Testis (tissue), 3 donors: Measurements from ENCODE around the gene ADNP. TPM values are rescaled to one million over a fixed set of nuclear protein-coding genes. Genes with fewer than 3 reads are reported as not detected.

Experiments used
- DNase-seq: peaks from one replicate; pipeline ENCODE4 v3.0.0-alpha.2; 2019
- H3K27ac ChIP-seq, 2 donors: fragments of 200-600 bp; sonication (generic); one replicate each; pipeline ENCODE4 v1.5.1; 2019
- H3K27me3 ChIP-seq: fragments of 200-600 bp; sonication (generic); one replicate; pipeline ENCODE4 v1.5.1; 2019
- H3K36me3 ChIP-seq: fragments of 200-600 bp; sonication (generic); one replicate; pipeline ENCODE4 v1.5.1; 2017; ENCODE audit warnings: low read depth; ENCODE audit errors: missing control alignments
- H3K4me1 ChIP-seq: fragments of 200-600 bp; sonication (generic); one replicate; pipeline ENCODE4 v1.5.1; 2019
- H3K4me3 ChIP-seq, 2 donors: fragments of 200-600 bp; sonication (generic); one replicate each; pipeline ENCODE4 v1.5.1; 2017 to 2019
- H3K9me3 ChIP-seq: fragments of 200-600 bp; sonication (generic); one replicate; pipeline ENCODE4 v1.5.1; 2017
- CTCF ChIP-seq, 3 experiments: fragments of 450-650 bp in 2 of 3; fragments of 200-600 bp in 1 of 3; sonication (generic) in 1 of 3; IDR thresholded peaks; one replicate each; pipeline ENCODE4 v1.5.1; 2016 to 2019; ENCODE audit warnings: antibody characterized with exemption in 3 of 3, mild to moderate bottlenecking in 2 of 3, moderate library complexity in 1 of 3
- POLR2A ChIP-seq: fragments of 450-650 bp; IDR thresholded peaks from one replicate; pipeline ENCODE4 v1.6.1; 2017; ENCODE audit warnings: antibody characterized with exemption, mild to moderate bottlenecking, moderate library complexity
- WGBS, 2 donors: methylation state at CpG; one replicate each; pipeline ENCODE4 v1.1.5; 2018; 5-methylcytosine and 5-hydroxymethylcytosine counted together
- intact Hi-C: fragments of 100-400 bp; cut with DNase I; formaldehyde crosslinking; loops from one replicate; pipeline ENCODE4 v1.15.1; 2023; ENCODE audit warnings: low total_unique reads
- polyA plus RNA-seq: library from polyadenylated mRNA; stranded (reverse); fragments of 350-450 nt; fragmentation: Illumina TruSeq; extraction: RNeasy Lipid Tissue Mini Kit (QIAGEN cat#74804); gene quantifications from one replicate; pipeline ENCODE4 v1.2.3, GENCODE V29; 2014; ENCODE audit warnings: low read depth, low replicate concordance; ENCODE audit not compliant: insufficient read depth
- total RNA-seq, 2 donors: library from RNA; depleted of rRNA; stranded (reverse); fragments of >200 nt; gene quantifications; one replicate each; pipeline ENCODE4 v1.2.3, GENCODE V29; 2016

Gene ADNP
- total and polyA plus RNA-seq, 3 donors from 2014 or later: 83.5 to 110 (median 101) TPM

DNA sequence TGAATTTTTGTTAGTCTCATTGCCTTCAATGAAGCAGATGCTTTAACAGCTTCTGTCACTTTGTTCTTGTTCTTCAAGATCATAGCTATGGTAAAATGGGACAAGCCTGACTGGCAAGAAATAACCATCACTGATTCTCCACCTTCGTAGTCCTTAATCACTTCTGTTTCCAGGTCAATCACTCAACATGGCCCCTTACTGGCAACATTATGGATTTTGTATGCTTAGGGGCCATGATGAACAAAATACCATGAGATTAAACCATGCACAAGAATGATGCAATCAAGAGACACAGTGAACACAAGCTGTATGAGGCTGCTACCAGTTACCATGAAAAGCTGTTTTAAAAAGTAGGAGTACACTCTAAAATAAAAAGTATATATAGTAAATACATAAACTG, 32.8 kb downstream of the ADNP start:
- Histone ChIP-seq H3K27me3 (no peaks in the 10 kb centered on the region), H3K4me1 (peaks cover 4% of the 10 kb centered on the region), H3K36me3 (no peaks in the 10 kb centered on the region), H3K4me3 (no peak overlapping the region), H3K9me3 (no peaks in the 10 kb centered on the region), H3K27ac (no peak overlapping the region)
- 80 to 90% methylated on average over 1 of the region's 1 CpG for WGBS, 2 donors
- intact Hi-C loops: no loop called here
- TF ChIP-seq CTCF (IDR thresholded peaks at IDR 0.05) (no peak), POLR2A (no peak)
- no peak for DNase-seq

DNA sequence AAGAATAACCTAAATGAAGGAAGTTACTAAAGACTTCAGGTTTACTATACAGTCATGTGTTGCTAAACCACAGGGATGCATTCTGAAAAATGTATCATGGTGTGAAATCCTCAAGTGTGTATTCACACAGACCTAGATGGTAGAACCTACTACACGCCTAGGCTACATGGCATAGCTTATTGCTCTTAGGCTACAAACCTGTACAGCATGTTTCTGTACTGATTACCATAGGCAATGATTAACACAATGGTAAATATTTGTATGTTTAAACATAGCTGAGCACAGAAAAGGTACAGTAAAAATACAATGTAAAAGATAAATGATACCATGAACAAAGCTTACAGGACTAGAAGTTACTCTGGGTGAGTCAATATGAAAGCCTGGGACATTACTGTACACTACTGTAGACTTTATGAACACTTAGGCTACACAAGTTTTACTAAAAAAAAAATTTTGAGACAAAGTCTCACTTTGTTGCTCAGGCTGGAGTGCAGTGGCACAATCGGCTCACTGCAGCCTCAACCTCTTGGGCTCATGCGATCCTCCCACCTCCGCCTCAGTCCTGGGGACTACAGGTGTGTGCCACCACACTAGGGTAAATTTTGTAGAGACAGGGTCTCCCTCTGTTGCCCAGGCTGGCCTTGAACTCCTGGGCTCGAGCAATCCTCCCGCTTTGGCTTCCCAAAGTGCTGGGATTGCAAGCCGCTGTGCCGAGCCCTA, 36.0 kb downstream of the ADNP start:
- no peak overlapping the region for H3K4me3 ChIP-seq
- H3K4me1 ChIP-seq: no peaks in the 10 kb centered on the region
- no peaks in the 10 kb centered on the region for H3K36me3 ChIP-seq
- H3K27ac ChIP-seq: no peak overlapping the region
- intact Hi-C loops: no loop called here
- TF ChIP-seq POLR2A (no peak), CTCF (IDR thresholded peaks at IDR 0.05) (no peak)
- 91 to 95% methylated on average over 8 of the region's 8 CpGs for WGBS, 2 donors
- H3K27me3 ChIP-seq: no peaks in the 10 kb centered on the region
- H3K9me3 ChIP-seq: no peaks in the 10 kb centered on the region
- DNase-seq: no peak

- H3K9me3 ChIP-seq: no peaks in the 10 kb centered on the region
- no peak overlapping the region for H3K27ac ChIP-seq
- intact Hi-C loops: no loop called here
- H3K4me1 ChIP-seq: no peaks in the 10 kb centered on the region
- TF ChIP-seq POLR2A: no peak
- TF ChIP-seq CTCF (IDR thresholded peaks at IDR 0.05): no peak
- WGBS, 2 donors: 91 to 95% methylated on average over 7 of the region's 7 CpGs
- H3K4me3 ChIP-seq: no peak overlapping the region
- no peaks in the 10 kb centered on the region for H3K36me3 ChIP-seq
- DNase-seq: no peak
- no peaks in the 10 kb centered on the region for H3K27me3 ChIP-seq
These were observed 37.6 kb downstream of the ADNP start for GRCh38 chr20:50893620-50894019.

DNA sequence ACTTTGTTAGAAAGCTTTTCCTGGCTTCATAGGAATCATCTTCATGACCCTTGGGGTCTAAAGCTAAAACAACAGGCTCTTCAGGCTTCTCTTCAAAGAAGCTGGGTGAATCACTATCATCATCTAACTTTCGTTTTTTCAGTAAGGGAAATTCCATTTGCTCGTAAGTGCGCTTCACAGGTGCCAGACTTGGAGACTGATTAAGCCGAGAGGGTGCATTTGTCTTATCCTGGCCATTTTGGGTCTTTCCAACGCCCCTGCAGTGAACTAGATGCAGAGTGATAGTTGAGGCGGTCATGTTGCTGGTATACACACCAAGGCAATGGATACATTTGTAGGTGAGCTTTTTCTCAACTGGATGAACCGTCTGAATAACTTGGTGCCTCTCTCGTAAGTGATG, 38.8 kb downstream of the ADNP start:
- DNase-seq: no peak
- no peaks in the 10 kb centered on the region for H3K27me3 ChIP-seq
- no peak overlapping the region for H3K4me3 ChIP-seq
- no peaks in the 10 kb centered on the region for H3K4me1 ChIP-seq
- intact Hi-C loops: no loop called here
- no peak for TF ChIP-seq CTCF (IDR thresholded peaks at IDR 0.05)
- TF ChIP-seq POLR2A: no peak
- no peaks in the 10 kb centered on the region for H3K9me3 ChIP-seq
- no peak overlapping the region for H3K27ac ChIP-seq
- H3K36me3 ChIP-seq: no peaks in the 10 kb centered on the region
- 90 to 92% methylated on average over 8 of the region's 8 CpGs for WGBS, 2 donors

- no peaks in the 10 kb centered on the region for H3K27me3 ChIP-seq
- no peak overlapping the region for H3K27ac ChIP-seq
- WGBS, 2 donors: 77 to 81% methylated on average over 5 of the region's 5 CpGs
- H3K36me3 ChIP-seq: no peaks in the 10 kb centered on the region
- H3K4me1 ChIP-seq: no peaks in the 10 kb centered on the region
- intact Hi-C loops: no loop called here
- no peak for DNase-seq
- no peak overlapping the region for H3K4me3 ChIP-seq
- TF ChIP-seq CTCF (IDR thresholded peaks at IDR 0.05) (no peak), POLR2A (no peak)
- H3K9me3 ChIP-seq: no peaks in the 10 kb centered on the region
These were observed 40.1 kb downstream of the ADNP start for GRCh38 chr20:50891138-50891537.
